Right ventricle myocardium inferior (tissue), 1 donor: ENCODE data around the gene PLK2. TPM values are rescaled to one million over a fixed set of nuclear protein-coding genes. Genes with fewer than 3 reads are reported as not detected.

Experiments
- ATAC-seq: fragments of 200-7000 bp; cut with Tn5 transposase; one replicate; pipeline ENCODE4 v1.9.1; 2020; ENCODE audit warnings: mild to moderate bottlenecking, moderate library complexity
- DNase-seq: peaks from one replicate; pipeline ENCODE4 v3.0.0; 2021; ENCODE audit errors: missing footprints
- intact Hi-C: fragments of 100-400 bp; cut with DNase I; formaldehyde crosslinking; loops from one replicate; pipeline ENCODE4 v1.11.0; 2022
- total RNA-seq: library from RNA; stranded (reverse); fragmentation: NEBNext Ultra II Directional; extraction: Animal tissue kit (Norgen Biotek cat#: 25700); gene quantifications from one replicate; pipeline ENCODE4 v1.2.1, GENCODE V29; 2021
- donor health status: DM: no; HTN: yes; CAD: no; lungs with severe emphysema.

The PLK2 gene
- total RNA-seq, 1 donor from 2014 or later, result 66.4 TPM

GRCh38 chr5:58455066-58455465 is 4.8 kb downstream of the PLK2 start:
- intact Hi-C loops, result loop anchor here (5.0 to 10.0 kb wide), 5 partner anchors 90 to 383 kb away; no protein-coding TSS in a partner anchor
- ATAC-seq, result no peak

GRCh38 chr5:58454025-58454424 is 5.9 kb downstream of the PLK2 start:
- ATAC-seq (no peak), DNase-seq (no peak)
- intact Hi-C loops, result loop anchor here (10.0 kb wide), 1 partner anchor 89 kb away; no protein-coding TSS in a partner anchor

More at GRCh38 chr5:58455066-58455465, 4.8 kb downstream of the PLK2 start:
- DNase-seq, result no peak

GRCh38 chr5:58453306-58453705 is 6.6 kb downstream of the PLK2 start:
- ATAC-seq (no peak), DNase-seq (no peak)
- intact Hi-C loops, result loop anchor here (10.0 kb wide), 1 partner anchor 89 kb away; no protein-coding TSS in a partner anchor

GRCh38 chr5:58452566-58453258 is 7.2 kb downstream of the PLK2 start:
- ATAC-seq, result no peak
- intact Hi-C loops, result loop anchor here (10.0 kb wide), 1 partner anchor 88 kb away; no protein-coding TSS in a partner anchor

DNA sequence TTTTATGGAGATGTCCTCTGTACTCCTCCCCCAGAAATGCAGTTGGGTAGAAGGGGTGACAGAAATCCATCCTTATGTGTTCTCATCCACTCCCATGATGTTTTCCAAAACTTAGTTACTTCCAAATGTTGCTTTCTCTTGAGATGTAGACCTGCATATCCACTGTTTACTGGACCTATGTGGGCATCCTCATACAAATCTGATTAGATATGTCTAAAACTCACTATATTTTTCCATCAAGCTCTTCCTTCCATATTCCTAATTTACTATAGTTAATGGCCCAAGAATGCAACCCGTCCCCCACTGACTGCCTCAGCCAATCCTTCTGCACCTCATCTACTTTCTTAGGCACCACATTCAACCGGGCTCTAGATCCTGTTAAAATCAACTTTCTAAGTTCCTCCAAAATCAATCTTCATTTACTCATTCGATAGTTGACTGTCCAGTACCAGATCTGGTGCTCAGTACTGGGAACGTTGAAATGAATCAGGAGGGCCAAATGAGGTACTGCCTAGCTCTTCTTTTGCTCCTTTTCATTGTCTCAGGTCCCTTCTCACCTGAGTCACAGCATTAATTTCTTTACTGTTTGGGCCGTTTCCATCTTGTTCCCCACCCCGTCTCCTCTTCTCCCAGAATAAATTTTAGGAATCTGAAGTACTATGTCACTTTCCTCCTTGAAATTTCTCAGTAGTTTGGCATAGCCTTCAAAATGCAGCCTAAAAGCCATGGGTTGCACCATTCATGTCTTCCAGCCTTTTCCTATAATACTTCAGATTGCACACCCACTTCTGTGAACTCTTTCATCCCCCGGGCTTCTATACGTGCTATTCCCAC is 7.9 kb downstream of the PLK2 start:
- no peak for ATAC-seq
- DNase-seq, result no peak
- intact Hi-C loops, result loop anchor here (10.0 kb wide), 1 partner anchor 87 kb away; no protein-coding TSS in a partner anchor

More at GRCh38 chr5:58452566-58453258, 7.2 kb downstream of the PLK2 start:
- DNase-seq, result no peak

- intact Hi-C loops, result loop anchor here (10.0 kb wide), 1 partner anchor 86 kb away; no protein-coding TSS in a partner anchor
- ATAC-seq (no peak), DNase-seq (no peak)
Measured at GRCh38 chr5:58450811-58451629, 8.9 kb downstream of the PLK2 start.

- intact Hi-C loops, result loop anchor here (10.0 kb wide), 1 partner anchor 85 kb away; no protein-coding TSS in a partner anchor
- DNase-seq (no peak), ATAC-seq (no peak)
Measured at GRCh38 chr5:58450018-58450417, 9.9 kb downstream of the PLK2 start.

DNA sequence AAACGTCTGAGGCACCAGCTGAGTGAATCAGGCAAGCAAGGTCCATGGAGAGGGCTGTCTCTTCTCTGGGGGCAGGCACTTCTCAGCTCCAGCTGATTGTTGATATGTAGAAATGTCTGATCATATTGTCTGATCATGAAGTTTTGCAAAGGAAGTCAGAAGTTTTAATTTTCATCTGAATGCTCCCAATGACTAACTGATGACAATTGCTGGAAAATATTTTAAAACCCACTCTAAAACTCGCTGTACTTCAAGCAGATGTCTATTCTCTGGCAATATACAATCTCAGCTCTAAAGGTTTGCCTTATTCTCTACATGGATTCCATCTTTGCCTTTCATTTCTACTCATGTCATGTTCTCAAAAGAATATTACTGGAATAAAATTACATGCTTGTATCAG is 12.7 kb downstream of the PLK2 start:
- intact Hi-C loops, result no loop called here
- DNase-seq (no peak), ATAC-seq (no peak)

DNA sequence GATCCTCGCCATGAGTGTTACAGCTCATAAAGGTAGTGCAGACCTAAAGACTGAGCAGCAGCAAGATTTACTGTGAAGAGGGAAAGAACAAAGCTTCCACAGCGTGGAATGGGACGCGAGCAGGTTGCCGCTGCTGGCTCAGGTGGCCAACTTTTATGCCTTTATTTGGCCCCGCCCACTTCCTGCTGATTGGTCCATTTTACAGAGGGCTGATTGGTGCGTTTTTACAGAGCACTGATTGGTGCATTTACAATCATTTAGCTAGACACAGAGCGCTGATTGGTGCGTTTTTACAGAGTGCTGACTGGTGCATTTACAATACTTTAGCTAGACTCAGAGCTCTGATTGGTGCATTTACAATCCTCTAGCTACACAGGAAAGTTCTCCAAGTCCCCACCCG is 13.9 kb downstream of the PLK2 start:
- ATAC-seq, result no peak
- peak; percentile 37 for DNase-seq
- intact Hi-C loops, result no loop called here

GRCh38 chr5:58444805-58445204 is 15.1 kb downstream of the PLK2 start:
- ATAC-seq, result no peak
- intact Hi-C loops, result no loop called here
- no peak for DNase-seq

DNA sequence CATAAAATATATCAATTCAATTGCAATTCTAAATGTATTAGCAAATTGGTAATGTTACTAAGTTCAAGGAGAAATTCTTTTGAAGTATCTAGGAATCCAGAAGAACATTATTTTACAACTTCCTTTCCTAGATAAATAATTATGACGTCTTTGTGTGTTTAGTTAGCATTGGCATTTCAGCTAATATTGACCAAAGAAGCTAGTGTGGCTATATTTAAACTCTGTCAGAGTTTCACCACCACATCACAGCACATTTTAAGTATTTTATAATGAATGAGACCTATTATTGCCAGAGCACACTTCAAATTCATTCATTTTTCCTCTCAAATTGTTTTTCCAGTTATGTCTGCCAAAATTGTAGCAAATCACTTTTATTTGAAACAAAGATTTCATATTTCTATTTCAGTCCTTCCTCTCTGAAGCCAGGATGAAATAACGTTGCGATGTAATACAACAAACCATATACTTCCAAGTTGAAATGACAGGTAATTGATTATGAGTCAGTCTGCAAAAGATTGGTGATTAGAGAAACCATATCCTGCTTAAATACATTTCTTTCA is 18.9 kb downstream of the PLK2 start:
- DNase-seq (no peak), ATAC-seq (no peak)
- intact Hi-C loops, result no loop called here

DNA sequence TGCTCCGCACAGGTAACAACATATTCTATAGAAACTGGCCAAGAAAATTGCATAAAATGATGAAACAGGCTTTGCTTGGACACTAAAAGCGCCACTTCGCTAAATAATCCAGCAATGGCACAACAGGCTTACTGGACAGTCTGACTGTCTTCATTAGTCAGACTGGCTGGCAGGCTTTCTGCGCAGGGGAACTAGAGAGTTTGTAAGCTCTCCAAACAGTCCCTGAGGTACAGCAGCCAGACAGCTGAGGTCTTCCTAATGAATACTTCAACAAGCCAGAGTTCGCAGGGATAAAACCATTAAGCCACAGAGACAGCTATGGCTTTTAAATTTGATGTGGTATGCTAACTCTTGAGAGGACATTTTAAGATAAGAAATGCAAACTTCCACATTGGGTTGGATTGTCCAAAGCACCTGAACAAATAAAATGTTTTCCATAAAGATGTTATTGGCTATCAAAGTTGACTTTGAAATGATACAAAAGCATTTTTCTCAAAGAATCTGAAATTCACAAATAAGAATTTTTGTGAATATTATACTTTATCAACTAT is 20.7 kb downstream of the PLK2 start:
- no peak for DNase-seq
- no peak for ATAC-seq
- intact Hi-C loops, result no loop called here

DNA sequence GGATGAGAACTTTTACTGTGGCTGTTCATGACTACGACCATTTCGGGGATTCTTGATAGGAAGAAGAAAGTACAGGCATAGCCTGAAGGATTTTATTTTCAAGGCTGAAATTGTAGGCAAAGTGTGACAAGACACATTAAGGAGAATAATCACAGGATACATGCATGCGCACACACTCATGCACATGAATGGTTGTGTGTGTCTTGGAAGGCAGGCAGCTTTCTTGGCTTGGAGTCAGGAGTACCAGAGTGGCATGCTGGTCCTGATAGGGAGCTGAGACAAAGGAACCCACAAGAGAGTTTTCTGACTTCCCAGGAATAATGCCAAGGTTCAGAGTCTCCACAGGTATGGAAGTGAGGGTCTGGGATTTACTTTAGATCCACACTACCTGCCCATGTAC is 22.2 kb downstream of the PLK2 start:
- DNase-seq (no peak), ATAC-seq (no peak)
- intact Hi-C loops, result no loop called here

DNA sequence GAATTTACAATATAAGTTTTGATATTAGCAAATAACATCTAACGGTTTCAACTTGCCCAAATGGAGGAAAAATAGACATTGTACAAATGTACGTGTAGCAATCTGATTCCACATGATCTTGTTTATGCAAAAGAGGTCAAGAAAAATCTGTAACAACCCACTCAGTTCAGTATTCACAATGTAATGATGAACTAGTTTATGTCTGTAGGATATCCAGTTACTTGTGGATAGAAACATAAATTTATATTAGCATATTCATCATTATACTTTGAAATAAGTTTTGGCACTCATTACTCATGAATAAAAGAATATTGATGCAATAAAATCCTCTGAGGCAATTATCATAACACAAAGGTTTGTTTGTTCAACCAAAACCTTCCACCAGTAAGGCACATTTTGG is 28.1 kb downstream of the PLK2 start:
- ATAC-seq, result no peak

GRCh38 chr5:58412932-58413331 is 47.0 kb downstream of the PLK2 start:
- no peak for ATAC-seq
- intact Hi-C loops, result no loop called here
- no peak for DNase-seq

More for the DNA sequence above, 28.1 kb downstream of the PLK2 start:
- intact Hi-C loops, result no loop called here
- no peak for DNase-seq

- DNase-seq (no peak), ATAC-seq (no peak)
- intact Hi-C loops, result no loop called here
Measured at GRCh38 chr5:58412081-58412480, 47.8 kb downstream of the PLK2 start.

GRCh38 chr5:58411372-58411771 is 48.5 kb downstream of the PLK2 start:
- intact Hi-C loops, result no loop called here
- no peak for ATAC-seq
- DNase-seq, result no peak

GRCh38 chr5:58410441-58410840 is 49.4 kb downstream of the PLK2 start:
- intact Hi-C loops, result no loop called here
- ATAC-seq, result no peak
- DNase-seq, result no peak
